ENCODE results near the gene CMYA5. TPM values are rescaled to one million over a fixed set of nuclear protein-coding genes. Genes with fewer than 3 reads are reported as not detected.

CMYA5 gene
- total RNA-seq, 1 experiment from 2014 or later: 0.81 TPM

GRCh38 chr5:79771387-79771786, 81.8 kb downstream of the CMYA5 start:
- BruUV-seq (replicated peaks): no TSS peak
- POLR2A ChIA-PET (ENCODE audit: unreplicated experiment): no interaction called here
- intact Hi-C loops (cut with micrococcal nuclease; ENCODE audit: unreplicated experiment): no loop called here
- H3K4me2 ChIP-seq: no peak overlapping the region
- H3K27ac ChIP-seq: no peak overlapping the region
- CTCF ChIA-PET: no interaction called here
- no peaks in the 10 kb centered on the region for H3K9me3 ChIP-seq (ENCODE audit: insufficient read depth, low read depth)
- no peak overlapping the region for H3K4me3 ChIP-seq
- H3K4me1 ChIP-seq (replicated peaks; ENCODE audit: insufficient read depth): no peaks in the 10 kb centered on the region
- H3K79me2 ChIP-seq (ENCODE audit: low read depth): no peaks in the 10 kb centered on the region
- H3K9me2 ChIP-seq (ENCODE audit: insufficient read depth): no peaks in the 10 kb centered on the region
- H3K36me3 ChIP-seq (ENCODE audit: low read depth): no peaks in the 10 kb centered on the region
- H3F3A ChIP-seq (ENCODE audit: insufficient read depth, low read depth): no peaks in the 10 kb centered on the region
- H2AFZ ChIP-seq: no peak overlapping the region
- no peaks in the 10 kb centered on the region for H3K27me3 ChIP-seq (ENCODE audit: insufficient read depth, low read depth)
- no peak for TF ChIP-seq EZH2 (IDR thresholded peaks at IDR 0.05; ENCODE audit: low read depth)
- TF ChIP-seq, protein P1, sequence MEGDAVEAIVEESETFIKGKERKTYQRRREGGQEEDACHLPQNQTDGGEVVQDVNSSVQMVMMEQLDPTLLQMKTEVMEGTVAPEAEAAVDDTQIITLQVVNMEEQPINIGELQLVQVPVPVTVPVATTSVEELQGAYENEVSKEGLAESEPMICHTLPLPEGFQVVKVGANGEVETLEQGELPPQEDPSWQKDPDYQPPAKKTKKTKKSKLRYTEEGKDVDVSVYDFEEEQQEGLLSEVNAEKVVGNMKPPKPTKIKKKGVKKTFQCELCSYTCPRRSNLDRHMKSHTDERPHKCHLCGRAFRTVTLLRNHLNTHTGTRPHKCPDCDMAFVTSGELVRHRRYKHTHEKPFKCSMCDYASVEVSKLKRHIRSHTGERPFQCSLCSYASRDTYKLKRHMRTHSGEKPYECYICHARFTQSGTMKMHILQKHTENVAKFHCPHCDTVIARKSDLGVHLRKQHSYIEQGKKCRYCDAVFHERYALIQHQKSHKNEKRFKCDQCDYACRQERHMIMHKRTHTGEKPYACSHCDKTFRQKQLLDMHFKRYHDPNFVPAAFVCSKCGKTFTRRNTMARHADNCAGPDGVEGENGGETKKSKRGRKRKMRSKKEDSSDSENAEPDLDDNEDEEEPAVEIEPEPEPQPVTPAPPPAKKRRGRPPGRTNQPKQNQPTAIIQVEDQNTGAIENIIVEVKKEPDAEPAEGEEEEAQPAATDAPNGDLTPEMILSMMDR (conservative IDR thresholded peaks at IDR 0.05): no peak
- H4K20me1 ChIP-seq (ENCODE audit: insufficient read depth): no peaks in the 10 kb centered on the region
- no peak for DNase-seq

DNA sequence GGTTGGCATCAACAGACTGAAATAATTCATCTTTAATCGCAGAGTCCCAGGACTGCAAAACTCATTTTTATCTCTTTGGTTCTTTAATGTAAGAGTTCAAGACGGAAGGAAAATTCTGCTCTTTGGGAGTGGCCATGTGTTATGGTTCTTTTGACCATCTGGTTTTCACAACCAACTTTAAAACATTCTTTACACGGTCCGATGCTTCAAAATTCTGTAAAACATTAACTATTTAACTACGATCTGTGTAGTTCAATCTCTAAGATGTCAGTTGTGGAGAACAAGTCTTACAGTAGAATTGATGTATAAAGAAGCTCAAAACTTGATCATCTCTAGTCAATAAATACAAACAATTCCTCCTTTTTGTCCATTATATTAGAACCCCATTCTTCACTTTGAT, 83.0 kb downstream of the CMYA5 start:
- H3K79me2 ChIP-seq (ENCODE audit: low read depth): no peaks in the 10 kb centered on the region
- H3K36me3 ChIP-seq (ENCODE audit: low read depth): no peaks in the 10 kb centered on the region
- no peak overlapping the region for H3K4me3 ChIP-seq
- POLR2A ChIA-PET (ENCODE audit: unreplicated experiment): no interaction called here
- H3K9me3 ChIP-seq (ENCODE audit: insufficient read depth, low read depth): no peaks in the 10 kb centered on the region
- TF ChIP-seq EZH2 (IDR thresholded peaks at IDR 0.05; ENCODE audit: low read depth): no peak
- TF ChIP-seq, protein P1 (conservative IDR thresholded peaks at IDR 0.05): no peak
- H2AFZ ChIP-seq: no peak overlapping the region
- no peak for DNase-seq
- H3F3A ChIP-seq (ENCODE audit: insufficient read depth, low read depth): no peaks in the 10 kb centered on the region
- CTCF ChIA-PET: no interaction called here
- no peaks in the 10 kb centered on the region for H3K9me2 ChIP-seq (ENCODE audit: insufficient read depth)
- no peaks in the 10 kb centered on the region for H3K4me1 ChIP-seq (replicated peaks; ENCODE audit: insufficient read depth)
- intact Hi-C loops (cut with micrococcal nuclease; ENCODE audit: unreplicated experiment): no loop called here
- no peaks in the 10 kb centered on the region for H4K20me1 ChIP-seq (ENCODE audit: insufficient read depth)
- H3K27ac ChIP-seq: no peak overlapping the region
- no peaks in the 10 kb centered on the region for H3K27me3 ChIP-seq (ENCODE audit: insufficient read depth, low read depth)
- BruUV-seq (replicated peaks): no TSS peak
- H3K4me2 ChIP-seq: no peak overlapping the region

DNA sequence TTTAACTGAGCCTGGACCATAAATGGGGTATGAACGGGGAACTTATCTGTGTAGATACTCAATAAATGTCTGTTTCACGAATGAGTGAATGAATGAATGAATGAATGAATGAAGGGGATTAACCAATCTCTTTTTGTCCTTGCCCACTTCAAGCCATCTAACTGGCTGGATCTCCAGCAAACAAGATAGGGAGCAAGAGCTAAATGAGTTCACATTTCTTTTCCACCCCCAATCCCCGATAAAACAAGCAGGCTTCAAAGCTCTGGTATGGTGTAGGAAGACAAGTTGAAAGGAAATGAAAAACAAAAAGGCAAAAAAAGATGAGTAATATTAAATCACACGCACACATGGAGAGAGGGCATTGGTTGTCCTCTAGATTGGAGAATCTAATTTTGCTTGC, 84.0 kb downstream of the CMYA5 start:
- Histone ChIP-seq H3K36me3 (ENCODE audit: low read depth) (no peaks in the 10 kb centered on the region), H3K4me3 (no peak overlapping the region), H2AFZ (no peak overlapping the region), H4K20me1 (ENCODE audit: insufficient read depth) (no peaks in the 10 kb centered on the region), H3K4me1 (replicated peaks; ENCODE audit: insufficient read depth) (no peaks in the 10 kb centered on the region), H3K27me3 (ENCODE audit: insufficient read depth, low read depth) (no peaks in the 10 kb centered on the region), H3F3A (ENCODE audit: insufficient read depth, low read depth) (no peaks in the 10 kb centered on the region), H3K27ac (no peak overlapping the region), H3K9me3 (ENCODE audit: insufficient read depth, low read depth) (no peaks in the 10 kb centered on the region), H3K9me2 (ENCODE audit: insufficient read depth) (no peaks in the 10 kb centered on the region), H3K79me2 (ENCODE audit: low read depth) (no peaks in the 10 kb centered on the region), H3K4me2 (no peak overlapping the region)
- CTCF ChIA-PET: no interaction called here
- POLR2A ChIA-PET (ENCODE audit: unreplicated experiment): no interaction called here
- no peak for DNase-seq
- no peak for TF ChIP-seq EZH2 (IDR thresholded peaks at IDR 0.05; ENCODE audit: low read depth)
- TF ChIP-seq, protein P1 (conservative IDR thresholded peaks at IDR 0.05): no peak
- no TSS peak for BruUV-seq (replicated peaks)
- intact Hi-C loops (cut with micrococcal nuclease; ENCODE audit: unreplicated experiment): no loop called here
